ENCODE data around the gene CCDC138.

The CCDC138 gene

GRCh38 chr2:108921096-108922030 is 134.8 kb downstream of the CCDC138 start:
- no peak for DNase-seq (ENCODE audit: low read depth)
- no peak for TF ChIP-seq CTCF (conservative IDR thresholded peaks at IDR 0.05; ENCODE audit: low read depth, low read length)

GRCh38 chr2:108922141-108922915 is 135.8 kb downstream of the CCDC138 start:
- DNase-seq (ENCODE audit: low read depth): no peak
- no peak for TF ChIP-seq CTCF (conservative IDR thresholded peaks at IDR 0.05; ENCODE audit: low read depth, low read length)
- H3K4me3 ChIP-seq (ENCODE audit: low read length): no peak overlapping the region

More at GRCh38 chr2:108921096-108922030, 134.8 kb downstream of the CCDC138 start:
- no peak overlapping the region for H3K4me3 ChIP-seq (ENCODE audit: low read length)

DNA sequence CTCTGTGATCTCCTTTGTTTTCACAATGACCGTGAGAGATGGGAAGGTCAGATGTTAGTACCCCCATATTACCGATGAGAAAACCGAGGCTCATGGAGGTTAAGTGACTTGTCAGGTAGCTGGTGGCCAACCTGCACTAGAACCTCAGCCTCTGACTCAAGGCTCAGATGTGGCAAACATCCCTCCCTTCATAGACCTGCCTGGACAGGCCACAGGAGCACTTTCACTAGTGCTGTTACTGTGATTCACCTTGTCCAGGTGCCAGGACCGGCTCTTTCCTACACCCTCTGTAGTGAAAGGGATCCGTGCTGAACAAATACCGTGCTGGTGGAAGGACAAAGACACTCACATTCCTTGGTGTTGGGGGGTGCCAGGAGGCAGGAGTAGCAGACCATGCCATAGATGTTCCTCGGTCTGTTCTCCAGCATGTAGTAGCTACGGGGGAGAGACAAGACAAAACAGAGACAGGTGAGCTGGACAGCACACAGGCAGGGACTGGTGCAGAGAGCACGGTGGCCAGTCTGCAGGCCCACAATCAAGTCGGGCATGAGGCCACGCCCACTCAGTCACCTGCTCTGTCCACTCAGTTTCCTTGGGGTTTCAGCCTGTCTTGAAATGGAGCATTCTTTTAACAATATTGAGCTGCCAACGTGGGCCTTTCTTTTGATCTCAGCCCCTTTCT is 136.6 kb downstream of the CCDC138 start:
- TF ChIP-seq CTCF (conservative IDR thresholded peaks at IDR 0.05; ENCODE audit: low read depth, low read length): no peak
- DNase-seq (ENCODE audit: low read depth): no peak
- no peak overlapping the region for H3K4me3 ChIP-seq (ENCODE audit: low read length)

DNA sequence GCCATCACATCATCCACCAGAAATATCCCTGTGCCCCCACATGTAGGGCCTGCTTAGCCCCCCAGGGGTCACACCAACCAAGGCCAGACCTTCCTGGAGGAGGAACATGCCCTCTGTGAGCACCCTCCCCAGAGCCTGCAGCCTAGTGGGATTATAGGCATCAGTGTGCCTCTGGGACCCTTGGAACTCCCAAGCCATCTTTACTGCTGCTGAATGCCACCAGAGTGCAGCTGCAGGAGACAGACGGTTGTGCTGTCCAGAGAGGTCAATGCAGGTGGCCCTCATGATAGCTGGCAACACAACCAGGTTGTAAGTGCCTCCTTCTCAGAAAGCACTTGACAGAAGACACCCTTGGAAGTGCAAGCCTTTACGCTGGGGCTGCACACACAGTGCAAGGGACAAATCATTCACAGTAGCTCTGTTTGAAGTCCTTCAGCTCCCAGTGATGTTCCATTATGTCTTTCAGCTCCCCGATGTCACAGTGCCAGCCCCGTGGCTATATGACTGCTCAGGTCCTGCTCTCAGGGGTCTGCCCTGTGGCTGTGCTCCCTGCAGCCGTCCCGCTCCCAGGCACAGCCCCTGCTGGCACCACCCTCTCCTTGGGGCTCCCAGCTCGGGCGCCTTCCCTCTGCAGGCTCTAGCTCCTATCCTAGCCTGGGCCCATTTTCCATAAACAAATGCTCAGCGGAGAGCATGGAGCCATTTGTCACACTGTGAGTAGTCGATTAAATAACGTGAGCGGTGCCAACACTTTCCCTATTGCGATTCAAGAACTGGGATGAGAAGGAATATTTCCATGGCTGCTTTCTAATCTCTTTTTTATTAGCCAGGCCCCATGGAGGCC is 137.4 kb downstream of the CCDC138 start:
- no peak for DNase-seq (ENCODE audit: low read depth)
- no peak for TF ChIP-seq CTCF (conservative IDR thresholded peaks at IDR 0.05; ENCODE audit: low read depth, low read length)
- no peak overlapping the region for H3K4me3 ChIP-seq (ENCODE audit: low read length)

DNA sequence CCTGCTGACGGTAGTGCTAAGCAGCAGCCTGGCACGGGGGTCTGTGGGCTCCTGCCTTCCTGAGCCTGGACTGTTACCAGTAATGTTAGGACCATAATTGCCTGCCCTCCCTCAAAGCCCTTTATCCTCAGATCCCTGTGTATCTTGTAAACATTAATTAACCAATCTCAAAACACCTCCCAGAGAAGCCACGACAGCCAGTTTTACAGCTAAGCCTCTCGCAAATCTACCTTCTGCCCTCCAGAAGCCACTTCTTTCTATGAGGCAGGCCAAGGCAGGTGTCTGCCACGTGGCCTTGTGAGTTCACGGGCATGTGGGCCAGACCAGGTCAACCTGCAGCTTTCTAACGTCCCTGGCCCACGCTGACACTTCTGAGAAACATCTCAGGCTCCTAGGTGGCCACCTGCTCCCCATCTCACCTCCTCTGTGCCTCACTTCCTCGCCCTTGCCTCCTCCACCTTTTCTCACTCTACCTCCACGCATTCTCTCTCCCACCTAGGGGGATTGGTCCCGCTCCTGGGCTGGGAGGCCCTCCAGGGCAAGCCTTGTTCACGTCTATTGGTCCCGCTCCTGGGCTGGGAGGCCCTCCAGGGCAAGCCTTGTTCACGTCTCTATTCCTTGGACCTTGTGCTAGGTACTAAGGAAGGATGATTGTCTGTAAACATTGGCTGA is 138.1 kb downstream of the CCDC138 start:
- no peak overlapping the region for H3K4me3 ChIP-seq (ENCODE audit: low read length)
- no peak for TF ChIP-seq CTCF (conservative IDR thresholded peaks at IDR 0.05; ENCODE audit: low read depth, low read length)
- no peak for DNase-seq (ENCODE audit: low read depth)

- no peak for TF ChIP-seq CTCF (conservative IDR thresholded peaks at IDR 0.05; ENCODE audit: low read depth, low read length)
- H3K4me3 ChIP-seq (ENCODE audit: low read length): no peak overlapping the region
- DNase-seq (ENCODE audit: low read depth): no peak
Observed at GRCh38 chr2:108925286-108925685, 138.7 kb downstream of the CCDC138 start.

Measured in retinal pigment epithelial cell (primary cell).